Gastroesophageal sphincter (tissue), 4 donors: ENCODE results near the gene TTLL6. TPM values are rescaled to one million over a fixed set of nuclear protein-coding genes. Genes with fewer than 3 reads are reported as not detected.
"Not testable (repeated sequence)": the region's sequence is repeated elsewhere in the genome, so short reads cannot be mapped to it uniquely, and the experiment has no call there.

Source experiments
- ATAC-seq: fragments of 150-250 bp; one replicate; pipeline ENCODE4 v1.9.1; 2016; ENCODE audit warnings: mild to moderate bottlenecking, moderate library complexity
- H3K27ac ChIP-seq, 4 donors: fragments of 200-600 bp; sonication (generic) in 3 of 4; 1 replicate in 3 of 4; 2 replicates in 1 of 4; pipeline ENCODE4 v1.5.1; 2016 to 2019
- H3K27me3 ChIP-seq: fragments of 200-600 bp; sonication (generic); one replicate; pipeline ENCODE4 v1.5.1; 2019
- H3K36me3 ChIP-seq, 2 donors: fragments of 200-600 bp; sonication (generic); one replicate each; pipeline ENCODE4 v1.5.1; 2019; ENCODE audit warnings: control low read depth in 1 of 2
- H3K4me1 ChIP-seq, 3 donors: fragments of 200-600 bp; sonication (generic); 1 replicate in 2 of 3; 2 replicates in 1 of 3; pipeline ENCODE4 v1.5.1; 2016 to 2019; ENCODE audit warnings: control low read depth in 2 of 3
- H3K4me3 ChIP-seq, 2 donors: fragments of 200-600 bp; sonication (generic); one replicate each; pipeline ENCODE4 v1.5.1; 2019; ENCODE audit warnings: mild to moderate bottlenecking in 1 of 2, moderate library complexity in 1 of 2
- H3K9me3 ChIP-seq, 3 donors: fragments of 200-600 bp; sonication (generic); one replicate each; pipeline ENCODE4 v1.5.1; 2017 to 2019; ENCODE audit warnings: control low read depth in 2 of 3
- EP300 ChIP-seq: sonication (generic); formaldehyde crosslinking; IDR thresholded peaks from one replicate; pipeline ENCODE4 v1.6.1; 2017; ENCODE audit warnings: antibody characterized with exemption, mild to moderate bottlenecking
- POLR2A ChIP-seq, 2 donors: fragments of 450-650 bp; IDR thresholded peaks; one replicate each; pipeline ENCODE4 v1.6.1; 2017; ENCODE audit warnings: antibody characterized with exemption in 2 of 2, mild to moderate bottlenecking in 2 of 2, moderate library complexity in 1 of 2
- POLR2AphosphoS5 ChIP-seq: sonication (generic); formaldehyde crosslinking; IDR thresholded peaks from one replicate; pipeline ENCODE4 v1.6.1; 2017; ENCODE audit warnings: antibody characterized with exemption
- WGBS, 2 donors: methylation state at CpG; one replicate each; pipeline ENCODE4 v1.1.5; 2018; ENCODE audit warnings: low coverage in 1 of 2; 5-methylcytosine and 5-hydroxymethylcytosine counted together
- total RNA-seq, 4 donors: library from RNA; depleted of rRNA; stranded (reverse); fragments of >200 nt; gene quantifications; one replicate each; pipeline ENCODE4 v1.1.0, GENCODE V29; 2016
- TF ChIP-seq, protein P1 (sequence below), 4 experiments: fragments of 200-600 bp in 2 of 4; fragments of 450-650 bp in 2 of 4; sonication (generic) in 1 of 4; IDR thresholded peaks; one replicate each; pipeline ENCODE4 v1.5.1; 2017 to 2019; ENCODE audit warnings: antibody characterized with exemption in 4 of 4, mild to moderate bottlenecking in 2 of 4, moderate library complexity in 2 of 4

The TTLL6 gene
- total RNA-seq, 4 donors from 2014 or later = not detected

DNA sequence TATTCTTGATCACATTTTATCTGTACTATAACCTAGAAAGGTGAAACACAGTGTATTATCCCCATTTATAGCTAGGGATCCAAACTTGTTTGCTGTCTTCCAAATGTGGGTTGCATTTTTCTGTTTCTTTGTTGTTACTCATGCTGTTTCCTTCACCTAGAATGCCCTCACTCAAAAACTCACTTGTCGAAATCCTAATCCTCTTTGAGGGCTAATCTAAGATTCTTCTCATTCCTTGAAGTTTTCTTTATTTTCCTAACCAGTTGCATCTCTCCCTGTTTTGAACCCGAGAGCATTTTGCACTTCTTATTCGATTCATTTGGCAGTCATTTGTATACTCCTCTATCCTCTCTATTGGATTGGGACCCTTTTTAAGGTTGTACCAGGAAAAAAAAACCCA lies 23.4 kb upstream of the TTLL6 start:
- peak overlapping the region; percentile 87 to 97 (median 92) for H3K27ac ChIP-seq
- H3K27me3 ChIP-seq = no peaks in the 10 kb centered on the region
- H3K9me3 ChIP-seq = no peaks in the 10 kb centered on the region
- peaks cover 22 to 87% (median 29%) of the 10 kb centered on the region in 3 donors for H3K4me1 ChIP-seq
- H3K4me3 ChIP-seq = no peak overlapping the region
- TF ChIP-seq POLR2A (IDR thresholded peaks at IDR 0.05) = no peak
- no peak for ATAC-seq
- peaks cover 0 to 29% of the 10 kb centered on the region in 2 donors for H3K36me3 ChIP-seq
- WGBS, 2 donors = 46 to 47% methylated on average over 2 to 3 of the region's 3 CpGs

DNA sequence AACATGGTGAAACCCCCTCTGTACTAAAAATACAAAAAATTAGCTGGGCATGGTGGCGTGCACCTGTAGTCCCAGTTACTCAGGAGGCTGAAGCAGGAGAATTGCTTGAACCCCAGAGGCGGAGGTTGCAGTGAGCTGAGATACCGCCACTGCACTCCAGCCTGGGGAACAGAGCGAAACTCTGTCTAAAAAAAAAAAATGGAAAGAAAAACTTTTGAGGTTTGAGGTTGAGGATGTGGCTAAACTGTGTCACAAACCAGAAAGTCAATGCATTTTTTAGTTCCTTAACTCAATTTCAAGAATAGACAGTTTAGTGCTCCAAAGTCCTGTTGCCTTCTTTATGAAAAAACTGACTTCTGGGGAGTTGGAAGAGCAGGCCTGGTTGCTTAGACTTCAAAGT lies 20.4 kb upstream of the TTLL6 start:
- not testable (repeated sequence) for ATAC-seq, H3K9me3 ChIP-seq, H3K4me3 ChIP-seq, H3K27me3 ChIP-seq, H3K36me3 ChIP-seq
- H3K27ac ChIP-seq = peak overlapping the region in 3 of 4 donors; percentile 14 to 48 (median 16)
- WGBS, 2 donors = 100% methylated on average over 4 of the region's 4 CpGs; no CpG with 5 or more reads in 1 of the 2 donors
- H3K4me1 ChIP-seq = peaks cover 20 to 98% (median 35%) of the 10 kb centered on the region in 3 donors

DNA sequence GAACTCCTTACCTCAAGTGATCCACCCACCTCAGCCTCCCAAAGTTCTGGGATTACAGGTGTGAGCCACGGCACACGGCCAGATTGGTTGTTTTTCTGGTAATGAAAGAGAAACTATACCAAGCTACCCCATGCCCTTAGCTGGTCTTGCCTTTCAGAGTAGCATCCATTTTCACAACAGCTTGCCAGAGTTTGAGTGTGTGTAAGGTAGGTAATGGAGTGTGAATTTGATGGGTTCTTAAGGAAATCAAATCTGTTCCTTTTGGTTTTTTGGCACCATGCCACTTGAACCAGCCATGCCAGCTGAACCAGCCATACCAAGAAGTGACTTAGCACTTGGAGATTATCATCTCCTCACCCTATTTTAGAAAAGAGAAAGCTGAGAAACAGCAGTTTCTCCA lies 18.9 kb upstream of the TTLL6 start:
- H3K4me3 ChIP-seq = no peak overlapping the region
- WGBS, 2 donors = 100% methylated on average over 2 of the region's 2 CpGs; no CpG with 5 or more reads in 1 of the 2 donors
- no peak for ATAC-seq
- peaks cover 20 to 95% (median 39%) of the 10 kb centered on the region in 3 donors for H3K4me1 ChIP-seq
- TF ChIP-seq, protein P1, sequence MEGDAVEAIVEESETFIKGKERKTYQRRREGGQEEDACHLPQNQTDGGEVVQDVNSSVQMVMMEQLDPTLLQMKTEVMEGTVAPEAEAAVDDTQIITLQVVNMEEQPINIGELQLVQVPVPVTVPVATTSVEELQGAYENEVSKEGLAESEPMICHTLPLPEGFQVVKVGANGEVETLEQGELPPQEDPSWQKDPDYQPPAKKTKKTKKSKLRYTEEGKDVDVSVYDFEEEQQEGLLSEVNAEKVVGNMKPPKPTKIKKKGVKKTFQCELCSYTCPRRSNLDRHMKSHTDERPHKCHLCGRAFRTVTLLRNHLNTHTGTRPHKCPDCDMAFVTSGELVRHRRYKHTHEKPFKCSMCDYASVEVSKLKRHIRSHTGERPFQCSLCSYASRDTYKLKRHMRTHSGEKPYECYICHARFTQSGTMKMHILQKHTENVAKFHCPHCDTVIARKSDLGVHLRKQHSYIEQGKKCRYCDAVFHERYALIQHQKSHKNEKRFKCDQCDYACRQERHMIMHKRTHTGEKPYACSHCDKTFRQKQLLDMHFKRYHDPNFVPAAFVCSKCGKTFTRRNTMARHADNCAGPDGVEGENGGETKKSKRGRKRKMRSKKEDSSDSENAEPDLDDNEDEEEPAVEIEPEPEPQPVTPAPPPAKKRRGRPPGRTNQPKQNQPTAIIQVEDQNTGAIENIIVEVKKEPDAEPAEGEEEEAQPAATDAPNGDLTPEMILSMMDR (IDR thresholded peaks at IDR 0.05) = no peak
- no peak for TF ChIP-seq EP300
- no peak for TF ChIP-seq POLR2AphosphoS5
- no peak for TF ChIP-seq POLR2A (IDR thresholded peaks at IDR 0.05)
- H3K36me3 ChIP-seq = peaks cover 0 to 3% of the 10 kb centered on the region in 2 donors
- no peaks in the 10 kb centered on the region for H3K27me3 ChIP-seq
- H3K27ac ChIP-seq = no peak overlapping the region
- H3K9me3 ChIP-seq = no peaks in the 10 kb centered on the region

DNA sequence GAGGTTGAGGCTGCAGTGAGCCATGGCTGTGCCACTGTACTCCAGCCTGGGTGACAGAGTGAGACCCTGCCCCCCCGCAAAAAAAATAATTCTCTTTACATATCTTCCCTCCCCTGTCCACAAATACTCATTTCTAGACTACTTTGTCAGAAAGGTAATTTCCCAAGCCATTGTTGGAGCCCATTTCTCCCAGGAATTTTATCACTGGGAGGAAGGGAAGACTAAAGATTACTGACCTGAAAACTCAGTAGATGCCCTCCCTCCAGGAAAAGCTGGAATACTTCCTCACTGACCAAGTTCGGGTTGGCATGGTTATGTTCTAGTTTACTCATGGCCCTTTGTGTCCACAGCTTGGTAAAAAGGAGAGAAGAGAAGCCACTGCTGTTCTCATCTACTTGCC lies 17.9 kb upstream of the TTLL6 start:
- Histone ChIP-seq H3K27ac (no peak overlapping the region), H3K9me3 (no peaks in the 10 kb centered on the region), H3K4me3 (no peak overlapping the region), H3K27me3 (no peaks in the 10 kb centered on the region), H3K36me3 (peaks cover 0 to 3% of the 10 kb centered on the region in 2 donors), H3K4me1 (peaks cover 10 to 91% (median 29%) of the 10 kb centered on the region in 3 donors)
- TF ChIP-seq POLR2A (IDR thresholded peaks at IDR 0.05) (no peak), POLR2AphosphoS5 (no peak), EP300 (no peak)
- TF ChIP-seq, protein P1 (IDR thresholded peaks at IDR 0.05) = no peak
- ATAC-seq = no peak
- WGBS, 2 donors = 83 to 92% methylated on average over 1 of the region's 2 CpGs

DNA sequence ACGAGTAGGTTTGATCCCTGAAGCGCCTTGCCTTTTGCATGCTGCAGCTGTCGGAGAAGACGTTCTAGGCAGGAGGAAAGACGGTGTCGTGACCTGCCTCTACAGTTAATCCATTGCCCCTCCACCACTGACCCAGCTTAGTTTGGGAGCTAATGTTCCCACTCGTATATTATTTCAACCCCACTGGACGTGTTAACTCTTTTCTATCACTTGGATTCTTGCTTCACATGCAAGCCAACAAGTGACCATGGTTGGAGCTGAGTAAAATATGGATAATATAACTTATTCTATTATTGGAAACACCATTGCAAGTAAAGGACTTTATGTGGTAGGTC lies 14.5 kb upstream of the TTLL6 start:
- WGBS, 2 donors = 0% methylated on average over 7 of the region's 8 CpGs
- TF ChIP-seq POLR2A (IDR thresholded peaks at IDR 0.05) (no peak), POLR2AphosphoS5 (no peak), EP300 (no peak)
- TF ChIP-seq, protein P1 (IDR thresholded peaks at IDR 0.05) = no peak
- ATAC-seq = no peak
- H3K36me3 ChIP-seq = peaks cover 0 to 3% of the 10 kb centered on the region in 2 donors
- H3K27me3 ChIP-seq = no peaks in the 10 kb centered on the region
- no peaks in the 10 kb centered on the region for H3K9me3 ChIP-seq
- peaks cover 8 to 56% (median 26%) of the 10 kb centered on the region in 3 donors for H3K4me1 ChIP-seq
- H3K4me3 ChIP-seq = peak overlapping the region; percentile 70 to 91
- peak overlapping the region; percentile 70 to 98 (median 96) for H3K27ac ChIP-seq

DNA sequence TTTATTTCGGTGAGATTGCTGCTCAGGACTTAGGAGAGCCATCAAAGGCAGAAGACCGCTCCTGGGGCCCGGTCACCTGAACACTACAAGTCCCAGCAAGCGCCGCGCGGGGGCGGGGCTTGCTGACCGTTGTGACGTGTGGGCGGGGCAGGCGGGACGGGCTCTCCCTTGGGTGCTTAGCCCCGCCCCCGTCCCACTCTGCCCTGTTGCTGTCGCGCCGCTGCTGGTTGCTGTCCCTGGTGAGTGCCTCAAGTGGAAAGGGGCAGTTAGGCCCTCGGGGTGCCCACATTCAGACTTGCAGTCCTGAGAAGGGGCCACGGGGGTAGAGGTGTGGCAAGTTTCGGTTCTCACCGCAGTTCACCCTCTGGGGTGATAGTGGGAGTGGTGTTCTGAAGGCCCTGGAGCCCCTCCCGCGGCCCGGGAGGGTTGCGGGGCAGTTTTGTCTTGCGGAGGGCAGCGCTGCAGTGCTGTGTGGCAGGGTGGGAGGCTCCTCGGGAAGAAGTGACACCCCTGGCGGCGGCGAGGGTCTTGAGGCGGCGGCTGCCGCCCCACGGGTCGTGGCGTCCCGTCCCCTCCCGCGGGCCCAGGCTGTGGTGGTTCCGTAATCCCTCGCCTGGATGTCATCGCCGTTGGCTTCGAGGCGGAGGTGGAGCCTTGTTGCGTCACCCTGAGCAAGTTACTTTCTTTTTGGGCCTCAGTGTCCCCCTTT lies 14.0 kb upstream of the TTLL6 start, which contains the start of gene CALCOCO2:
Gene CALCOCO2 (plus strand): TSS at position 196 of the 709 bp plus-strand sequence. CDS start 10,673 bp downstream, outside the sequence.
- Histone ChIP-seq H3K4me3 (peak within 1 kb of the TSS; percentile 70 to 91), H3K4me1 (peaks cover 8 to 51% (median 26%) of the 10 kb centered on the region in 3 donors), H3K36me3 (peaks cover 0 to 3% of the 10 kb centered on the region in 2 donors), H3K27me3 (no peaks in the 10 kb centered on the region), H3K9me3 (no peaks in the 10 kb centered on the region), H3K27ac (peak within 1 kb of the TSS; percentile 70 to 98 (median 96))
- ATAC-seq = peak; percentile 98
- TF ChIP-seq POLR2AphosphoS5 (peak; percentile 73), POLR2A (IDR thresholded peaks at IDR 0.05) (peak; percentile 55 to 87), EP300 (no peak)
- TF ChIP-seq, protein P1 (IDR thresholded peaks at IDR 0.05) = peak in 1 of 4 experiments; percentile 15
- WGBS, 2 donors = 0% methylated on average over 1 to 6 of the region's 48 CpGs
